Measurements from ENCODE around the gene RAVER1. TPM values are rescaled to one million over a fixed set of nuclear protein-coding genes. Genes with fewer than 3 reads are reported as not detected.

The RAVER1 gene
- total RNA-seq, 1 experiment from 2014 or later: 36.1 TPM

DNA sequence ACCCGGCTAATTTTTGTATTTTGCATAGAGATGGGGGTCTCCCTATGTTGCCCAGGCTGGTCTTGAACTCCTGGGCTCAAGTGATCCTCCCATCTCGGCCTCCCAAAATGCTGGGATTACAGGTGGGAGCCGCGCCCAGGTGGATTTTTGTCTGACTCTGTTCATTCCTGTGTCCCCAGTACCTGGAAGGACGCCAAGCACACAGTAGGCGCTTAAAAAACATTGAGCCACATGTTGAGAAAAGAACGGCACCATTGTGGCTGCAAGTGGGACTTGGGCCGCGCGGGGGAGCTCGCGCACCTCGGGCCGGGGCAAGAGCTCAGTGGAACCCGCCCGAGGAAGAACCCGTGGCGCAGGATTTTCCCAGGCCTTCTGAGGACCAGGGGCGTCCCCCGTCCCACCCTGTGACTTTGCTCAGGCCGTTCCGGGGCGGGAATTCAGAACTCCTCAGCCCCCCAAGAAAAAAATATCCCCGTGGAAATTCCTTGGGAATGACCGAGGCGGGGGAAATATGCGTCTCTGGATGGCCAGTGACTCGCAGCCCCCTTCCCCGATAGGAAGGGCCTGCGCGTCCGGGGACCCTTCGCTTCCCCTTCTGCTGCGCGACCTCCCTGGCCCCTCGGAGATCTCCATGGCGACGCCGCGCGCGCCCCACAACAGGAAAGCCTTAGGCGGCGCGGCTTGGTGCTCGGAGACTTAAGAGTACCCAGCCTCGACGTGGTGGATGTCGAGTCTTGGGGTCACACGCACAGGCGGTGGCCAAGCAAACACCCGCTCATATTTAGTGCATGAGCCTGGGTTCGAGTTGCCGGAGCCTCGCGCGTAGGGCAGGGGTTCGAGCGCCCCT lies 63.8 kb downstream of the RAVER1 start:
- DNase-seq (ENCODE audit: unreplicated experiment): peak; percentile 78
- H3K27ac Mint-ChIP-seq (ENCODE audit: low read depth, unreplicated experiment): peak overlapping the region; percentile 16
- no peaks in the 10 kb centered on the region for H3K4me1 Mint-ChIP-seq (ENCODE audit: insufficient read depth, unreplicated experiment)
- peak; percentile 95 for TF ChIP-seq CTCF (IDR thresholded peaks at IDR 0.05; ENCODE audit: unreplicated experiment)
- H3K4me3 Mint-ChIP-seq (ENCODE audit: unreplicated experiment): peak overlapping the region; percentile 54
- no peaks in the 10 kb centered on the region for H3K27me3 Mint-ChIP-seq (ENCODE audit: insufficient read depth, unreplicated experiment)
- no TSS peak for BruUV-seq (replicated peaks)
- ChIA-PET POLR2A (interaction anchor here (0.6 to 3.5 kb wide), 10 partner anchors 10 to 137 kb away, joined by 3 to 33 read pairs (median 7); partner anchors contain the start of genes MRPL4, RAVER1 and TYK2), CTCF (interaction anchor here (0.5 to 6.3 kb wide), 25 partner anchors 10 to 1946 kb away, joined by 3 to 103 read pairs (median 4); partner anchors contain the start of gene TYK2)
- intact Hi-C loops (cut with micrococcal nuclease): loop anchor here (1.0 to 2.0 kb wide), 2 partner anchors 111 to 120 kb away; partner anchors contain the start of gene TYK2
- H3K9me3 Mint-ChIP-seq (ENCODE audit: unreplicated experiment): no peaks in the 10 kb centered on the region
- peaks cover 3% of the 10 kb centered on the region for H3K36me3 Mint-ChIP-seq (ENCODE audit: insufficient read depth, unreplicated experiment)

DNA sequence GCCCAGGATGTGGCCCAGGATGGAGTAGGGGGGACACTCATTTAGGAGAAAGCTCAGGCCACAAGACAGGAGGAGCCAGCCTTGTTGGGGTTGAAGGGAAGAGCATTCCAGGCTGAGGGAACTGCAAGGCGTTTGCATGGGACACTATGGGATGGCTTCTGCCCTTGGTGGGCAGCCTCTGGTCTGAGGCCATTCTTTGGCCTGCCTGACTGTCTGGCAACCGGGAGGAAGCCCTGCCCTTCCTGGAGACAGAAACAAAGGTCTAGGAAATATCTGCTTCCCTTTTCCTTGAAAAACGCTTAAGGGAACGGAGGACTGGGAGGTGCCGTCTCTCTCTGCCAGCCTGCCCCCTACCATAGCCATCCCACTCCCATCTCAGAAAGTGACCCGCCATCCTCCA lies 65.3 kb downstream of the RAVER1 start:
- Mint-ChIP-seq H3K27me3 (ENCODE audit: insufficient read depth, unreplicated experiment) (no peaks in the 10 kb centered on the region), H3K4me3 (ENCODE audit: unreplicated experiment) (no peak overlapping the region), H3K36me3 (ENCODE audit: insufficient read depth, unreplicated experiment) (no peaks in the 10 kb centered on the region), H3K9me3 (ENCODE audit: unreplicated experiment) (no peaks in the 10 kb centered on the region), H3K27ac (ENCODE audit: low read depth, unreplicated experiment) (no peak overlapping the region), H3K4me1 (ENCODE audit: insufficient read depth, unreplicated experiment) (no peaks in the 10 kb centered on the region)
- no peak for DNase-seq (ENCODE audit: unreplicated experiment)
- CTCF ChIA-PET: interaction anchor here (0.7 to 6.3 kb wide), 10 partner anchors 8 to 125 kb away, joined by 3 to 103 read pairs (median 6); partner anchors contain the start of gene TYK2
- TF ChIP-seq CTCF (IDR thresholded peaks at IDR 0.05; ENCODE audit: unreplicated experiment): no peak
- intact Hi-C loops (cut with micrococcal nuclease): loop anchor here (2.0 kb wide), 1 partner anchor 113 kb away; the partner anchor contains the start of gene TYK2
- POLR2A ChIA-PET: interaction anchor here (1.2 kb wide), 1 partner anchor 112 kb away, joined by 3 read pairs; the partner anchor contains the start of gene TYK2
- no TSS peak for BruUV-seq (replicated peaks)

- no peak for TF ChIP-seq CTCF (IDR thresholded peaks at IDR 0.05; ENCODE audit: unreplicated experiment)
- no peaks in the 10 kb centered on the region for H3K4me1 Mint-ChIP-seq (ENCODE audit: insufficient read depth, unreplicated experiment)
- no peaks in the 10 kb centered on the region for H3K9me3 Mint-ChIP-seq (ENCODE audit: unreplicated experiment)
- no peak for DNase-seq (ENCODE audit: unreplicated experiment)
- H3K4me3 Mint-ChIP-seq (ENCODE audit: unreplicated experiment): no peak overlapping the region
- BruUV-seq (replicated peaks): no TSS peak
- ChIA-PET POLR2A (no interaction called here), CTCF (interaction anchor here (0.6 to 6.3 kb wide), 6 partner anchors 7 to 223 kb away, joined by 3 to 103 read pairs (median 6); no protein-coding TSS in a partner anchor)
- H3K36me3 Mint-ChIP-seq (ENCODE audit: insufficient read depth, unreplicated experiment): no peaks in the 10 kb centered on the region
- intact Hi-C loops (cut with micrococcal nuclease): no loop called here
- no peaks in the 10 kb centered on the region for H3K27me3 Mint-ChIP-seq (ENCODE audit: insufficient read depth, unreplicated experiment)
- no peak overlapping the region for H3K27ac Mint-ChIP-seq (ENCODE audit: low read depth, unreplicated experiment)
Measured at GRCh38 chr19:10266706-10267105, 66.6 kb downstream of the RAVER1 start.

Other genes starting within 250 kb of the RAVER1 start
- 11.9 and 17.6 TPM in 2 replicates for gene SHFL, start 247.2 kb downstream of the RAVER1 start, total RNA-seq (2022)
- gene ANGPTL6, start 230.9 kb downstream of the RAVER1 start, total RNA-seq (2022): 0.44 TPM in 1 of 2 replicates, not detected in the other
- gene PPAN, start 227.2 kb downstream of the RAVER1 start, total RNA-seq (2022): 95.0 and 123 TPM in 2 replicates
- gene P2RY11, start 221.8 kb downstream of the RAVER1 start, total RNA-seq (2022): 36.1 and 43.1 TPM in 2 replicates
- gene EIF3G, start 213.6 kb downstream of the RAVER1 start, total RNA-seq (2022): 224 and 249 TPM in 2 replicates
- 47.7 and 76.4 TPM in 2 replicates for gene DNMT1, start 138.6 kb downstream of the RAVER1 start, total RNA-seq (2022)
- 0.64 and 0.89 TPM in 2 replicates for gene S1PR2, start 102.2 kb downstream of the RAVER1 start, total RNA-seq (2022)
- 99.1 and 120 TPM in 2 replicates for gene MRPL4, start 81.3 kb downstream of the RAVER1 start, total RNA-seq (2022)
- gene ICAM1, start 62.4 kb downstream of the RAVER1 start, total RNA-seq (2022): 3.3 and 4.6 TPM in 2 replicates
- not detected in 2 replicates for gene ICAM4, start 46.6 kb downstream of the RAVER1 start, total RNA-seq (2022)
- gene ICAM5, start 43.6 kb downstream of the RAVER1 start, total RNA-seq (2022): 4.7 and 7.7 TPM in 2 replicates
- gene ZGLP1, start 23.7 kb downstream of the RAVER1 start, total RNA-seq (2022): 3.8 and 4.9 TPM in 2 replicates
- 30.2 and 30.3 TPM in 2 replicates for gene FDX2, start 17.5 kb downstream of the RAVER1 start, total RNA-seq (2022)
- gene ICAM3, start 6.1 kb upstream of the RAVER1 start, total RNA-seq (2022): 7.6 and 7.9 TPM in 2 replicates
- gene TYK2, start 47.0 kb upstream of the RAVER1 start, total RNA-seq (2022): 75.0 and 83.7 TPM in 2 replicates
- gene CDC37, start 70.0 kb upstream of the RAVER1 start, total RNA-seq (2022): 164 and 188 TPM in 2 replicates
- gene PDE4A, start 87.0 kb upstream of the RAVER1 start, total RNA-seq (2022): 0.42 and 0.49 TPM in 2 replicates
- 46.1 and 48.5 TPM in 2 replicates for gene KEAP1, start 169.8 kb upstream of the RAVER1 start, total RNA-seq (2022)
- gene S1PR5, start 183.9 kb upstream of the RAVER1 start, total RNA-seq (2022): not detected in 2 replicates
- 22.6 and 36.8 TPM in 2 replicates for gene ATG4D, start 210.4 kb upstream of the RAVER1 start, total RNA-seq (2022)
- 23.3 and 27.4 TPM in 2 replicates for gene KRI1, start 232.5 kb upstream of the RAVER1 start, total RNA-seq (2022)
- 2.5 and 2.6 TPM in 2 replicates for gene CDKN2D, start 235.4 kb upstream of the RAVER1 start, total RNA-seq (2022)

Measured in MCF 10A (cell line).